ENCODE data around the gene PCDHGA3.
"Not testable (repeated sequence)": the region's sequence is repeated elsewhere in the genome, so short reads cannot be mapped to it uniquely, and the experiment has no call there.

The PCDHGA3 gene

DNA sequence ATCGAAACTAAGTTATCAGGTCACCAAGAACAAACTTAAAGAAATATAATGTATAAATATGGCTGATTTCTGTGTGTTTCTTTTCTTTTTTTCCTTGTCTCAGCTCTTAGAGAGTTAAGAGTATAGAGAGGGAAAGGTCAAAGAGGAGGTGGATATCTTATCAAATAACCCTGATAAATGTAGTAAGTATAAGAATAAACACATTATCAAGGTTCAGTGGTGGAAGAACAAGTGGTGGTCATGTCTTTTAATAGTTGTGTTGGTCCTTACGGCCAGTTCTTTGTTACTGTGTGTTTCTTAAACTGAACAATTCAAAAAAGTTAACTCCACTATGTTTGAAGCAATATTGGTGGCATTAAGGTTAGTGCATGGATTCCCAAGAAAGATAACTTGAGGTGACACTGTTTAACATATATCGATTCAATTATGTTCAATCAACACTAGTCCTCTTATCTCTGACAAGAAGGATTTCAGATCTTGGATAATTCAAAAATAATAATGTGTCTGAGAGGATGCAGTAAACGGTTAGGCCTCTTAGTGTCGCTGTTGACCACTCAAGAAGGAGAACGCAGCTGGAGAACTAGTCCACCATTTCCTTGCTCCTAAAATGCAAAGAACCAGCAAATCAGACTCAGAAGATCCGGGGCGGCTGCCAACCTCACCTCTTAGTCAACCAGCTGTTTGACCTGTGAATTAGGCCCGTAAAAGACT, at the start of gene PCDHGA3:
PCDHGA3 (plus strand) TSS at position 588 of the 711 bp plus-strand sequence. CDS start 205 bp downstream, outside the sequence.
- DNase-seq, result no peak

DNA sequence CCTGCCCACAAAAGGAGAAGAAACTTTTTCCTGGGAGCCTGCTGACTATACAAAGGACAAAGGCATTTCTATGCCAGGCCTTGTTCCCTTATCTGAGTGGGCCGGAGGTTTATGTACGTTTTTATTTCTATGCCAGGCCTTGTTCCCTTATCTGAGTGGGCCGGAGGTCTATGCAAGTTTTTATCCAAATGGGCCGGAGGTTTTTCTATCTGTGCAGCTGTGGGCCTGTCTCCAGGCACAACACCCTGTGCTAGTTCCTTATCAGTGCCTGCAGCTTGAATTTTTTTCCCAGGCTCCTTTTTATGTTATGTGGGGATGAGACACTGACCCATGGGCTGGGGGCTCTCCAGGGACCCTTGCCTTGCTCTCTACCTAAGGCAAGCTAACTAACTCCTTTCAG, 45.3 kb upstream of the PCDHGA3 start:
- DNase-seq, result no peak

DNA sequence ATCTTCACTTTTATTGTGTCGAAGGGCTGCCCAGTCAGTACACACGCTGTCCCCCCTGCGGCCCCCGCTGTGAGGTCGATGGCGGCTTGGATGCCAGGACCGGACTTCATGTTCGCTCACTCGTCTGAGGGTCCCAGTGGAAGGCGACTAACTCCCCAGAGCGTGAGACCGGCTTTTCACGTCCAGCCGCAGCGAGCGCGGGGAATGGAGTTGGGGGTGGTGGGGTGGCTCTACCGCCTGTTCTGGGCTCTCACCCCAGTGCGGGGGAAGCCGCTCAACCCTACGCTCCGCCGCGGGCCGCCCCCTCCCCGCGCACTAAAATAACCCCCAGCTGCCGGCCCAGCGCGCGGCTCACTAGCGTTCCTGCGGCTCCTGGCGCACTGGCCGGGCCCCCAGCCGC, 39.9 kb upstream of the PCDHGA3 start, which contains the start of gene SLC25A2:
SLC25A2 (minus strand) TSS at position 294 of the 400 bp plus-strand sequence; CDS start at position 110, 184 bp downstream.
- no peak for DNase-seq

GRCh38 chr5:141306630-141307029, 37.0 kb upstream of the PCDHGA3 start:
- DNase-seq, result no peak

GRCh38 chr5:141313711-141314110, 29.9 kb upstream of the PCDHGA3 start:
- no peak for DNase-seq

- not testable (repeated sequence) for DNase-seq
Observed at GRCh38 chr5:141316963-141317362, 26.7 kb upstream of the PCDHGA3 start.

DNA sequence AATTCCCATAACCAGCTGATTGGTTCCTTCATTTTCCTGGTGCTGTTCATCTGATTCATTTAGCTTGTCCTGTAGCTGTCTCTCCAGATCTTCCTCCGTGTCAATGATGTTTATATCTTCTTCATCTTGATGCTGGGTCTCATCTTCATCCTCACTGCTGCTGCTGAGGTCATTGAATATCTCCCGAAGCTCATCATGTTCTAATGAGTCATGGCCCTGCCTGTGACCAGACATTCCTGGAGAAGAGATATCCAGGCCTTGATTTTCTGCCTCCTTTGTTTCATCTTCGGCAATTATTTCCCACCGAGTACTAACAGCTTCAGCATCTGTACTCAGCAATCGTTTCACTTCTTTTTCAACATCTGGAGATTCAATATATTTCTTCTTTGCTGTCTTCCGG, 24.4 kb upstream of the PCDHGA3 start:
- no peak for DNase-seq

GRCh38 chr5:141319699-141320098, 23.9 kb upstream of the PCDHGA3 start:
- no peak for DNase-seq

GRCh38 chr5:141320225-141321169, 23.1 kb upstream of the PCDHGA3 start, which contains the start of gene TAF7:
Gene TAF7 (minus strand): TSS chr5:141320784. CDS start chr5:141320044, 740 bp downstream.
- DNase-seq, result peak; percentile 64

DNA sequence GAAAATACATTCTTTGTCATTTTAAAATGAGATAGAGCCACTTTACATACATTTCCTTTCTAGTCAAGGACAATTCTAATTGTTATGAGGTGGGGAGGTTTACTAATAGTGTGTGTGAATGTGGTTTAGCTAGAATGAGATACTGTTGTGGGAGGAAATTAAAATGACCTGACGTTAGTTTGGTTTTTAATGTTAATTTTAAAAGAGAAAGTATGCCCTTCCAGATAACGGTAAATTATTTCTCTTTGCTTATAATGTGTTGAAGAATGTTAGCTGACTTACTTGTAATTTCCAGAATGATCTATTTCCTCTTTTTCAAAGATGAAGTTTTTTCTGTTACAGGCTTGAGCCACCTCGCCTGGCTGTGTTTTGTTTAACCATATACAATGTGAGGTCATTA, 21.4 kb upstream of the PCDHGA3 start:
- DNase-seq, result no peak

GRCh38 chr5:141326088-141326854, 17.4 kb upstream of the PCDHGA3 start:
- DNase-seq, result no peak

DNA sequence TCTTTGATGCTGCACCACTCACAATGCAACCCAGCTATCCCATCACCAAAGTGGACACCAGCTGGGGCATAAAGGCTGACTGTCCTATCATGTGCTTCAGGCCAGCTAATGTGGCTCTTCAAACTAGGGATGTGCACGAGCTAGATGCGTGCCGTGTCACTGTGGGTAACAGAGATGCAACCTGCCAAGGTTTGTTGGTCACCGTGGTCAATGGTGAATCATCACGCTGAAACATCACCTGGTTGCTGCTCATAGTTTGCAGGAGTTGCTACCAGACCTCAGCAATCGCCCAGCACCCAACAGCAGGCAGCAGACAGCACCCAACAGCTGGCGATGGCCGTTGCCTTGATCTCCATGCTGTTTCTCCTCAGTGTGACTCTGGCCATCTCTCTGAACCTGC, 15.4 kb upstream of the PCDHGA3 start:
- no peak for DNase-seq

- DNase-seq, result peak; percentile 43
Observed at GRCh38 chr5:141330299-141331080, 13.1 kb upstream of the PCDHGA3 start, which contains the start of gene PCDHGA1. Gene PCDHGA1 (plus strand): TSS chr5:141330514.

GRCh38 chr5:141332571-141332970, 11.1 kb upstream of the PCDHGA3 start:
- not testable (repeated sequence) for DNase-seq

DNA sequence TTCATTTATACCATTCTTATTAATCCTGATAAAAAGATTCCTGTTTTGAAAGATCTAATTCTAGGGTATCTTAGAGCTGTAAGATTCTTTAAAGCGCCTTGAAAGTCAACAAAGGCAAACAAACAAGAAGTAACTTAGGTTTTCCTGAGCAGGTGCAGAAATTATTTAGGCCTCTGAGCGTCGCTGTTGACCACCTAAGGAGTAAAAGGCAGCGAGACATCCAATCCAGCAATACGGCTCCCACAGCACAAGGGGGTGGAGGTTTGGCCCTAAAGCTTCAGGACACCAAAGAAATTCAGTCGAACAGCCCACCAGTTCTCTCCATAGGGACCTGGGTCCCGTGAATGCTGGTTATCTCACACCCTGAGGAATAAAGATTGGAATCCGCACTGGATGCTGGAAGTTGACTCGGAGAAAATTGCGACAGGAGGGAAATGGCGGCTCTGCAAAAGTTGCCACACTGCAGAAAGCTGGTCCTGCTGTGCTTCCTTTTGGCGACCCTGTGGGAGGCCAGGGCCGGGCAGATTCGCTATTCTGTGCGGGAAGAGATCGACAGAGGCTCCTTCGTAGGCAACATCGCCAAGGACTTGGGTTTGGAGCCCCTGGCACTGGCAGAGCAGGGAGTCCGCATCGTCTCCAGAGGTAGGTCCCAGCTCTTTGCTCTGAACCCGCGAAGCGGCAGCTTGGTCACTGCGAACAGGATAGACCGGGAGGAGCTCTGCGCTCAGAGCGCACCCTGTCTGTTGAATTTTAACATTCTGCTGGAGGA, 4.9 kb upstream of the PCDHGA3 start, which contains the start of gene PCDHGA2:
PCDHGA2 (plus strand) TSS at position 223 of the 769 bp plus-strand sequence.
- DNase-seq, result no peak

DNA sequence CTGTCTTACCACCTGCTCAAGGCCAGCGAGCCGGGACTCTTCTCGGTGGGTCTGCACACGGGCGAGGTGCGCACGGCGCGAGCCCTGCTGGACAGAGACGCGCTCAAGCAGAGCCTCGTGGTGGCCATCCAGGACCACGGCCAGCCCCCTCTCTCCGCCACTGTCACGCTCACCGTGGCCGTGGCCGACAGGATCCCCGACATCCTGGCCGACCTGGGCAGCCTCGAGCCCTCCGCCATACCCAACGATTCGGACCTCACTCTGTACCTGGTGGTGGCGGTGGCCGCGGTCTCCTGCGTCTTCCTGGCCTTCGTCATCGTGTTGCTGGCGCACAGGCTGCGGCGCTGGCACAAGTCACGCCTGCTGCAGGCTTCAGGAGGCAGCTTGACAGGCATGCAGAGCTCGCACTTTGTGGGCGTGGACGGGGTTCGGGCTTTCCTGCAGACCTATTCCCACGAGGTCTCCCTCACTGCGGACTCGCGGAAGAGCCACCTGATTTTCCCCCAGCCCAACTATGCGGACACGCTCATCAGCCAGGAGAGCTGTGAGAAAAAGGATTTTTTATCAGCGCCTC, 2.8 kb upstream of the PCDHGA3 start:
- DNase-seq, result not testable (repeated sequence)

- no peak for DNase-seq
Observed at GRCh38 chr5:141342773-141343172, 856 bp upstream of the PCDHGA3 start.

- no peak for DNase-seq
Observed at GRCh38 chr5:141343953-141344463, 379 bp downstream of the PCDHGA3 start.

GRCh38 chr5:141345327-141345726, 1.7 kb downstream of the PCDHGA3 start:
- DNase-seq, result no peak

- DNase-seq, result not testable (repeated sequence)
Observed at GRCh38 chr5:141346017-141346416, 2.4 kb downstream of the PCDHGA3 start.
